Common myeloid progenitor, CD34-positive (primary cell): ENCODE results near the gene DUS1L.

ENCODE experiments used
- CTCF ChIA-PET: fragments of 350-600 bp; sonication (Branson Sonifier 250); formaldehyde crosslinking; loops from one replicate; lab custom pipeline; 2021; ENCODE audit warnings: antibody characterized with exemption; lab: Charles Lee
- POLR2A ChIA-PET: fragments of 350-600 bp; sonication (Branson Sonifier 250); formaldehyde crosslinking; loops from one replicate; lab custom pipeline; 2021; ENCODE audit warnings: antibody characterized with exemption; lab: Charles Lee
- DNase-seq, 3 donors: peaks; one replicate each; pipeline versions ENCODE4 v3.0.0 to v3.0.0-alpha.2; 2013
- H3K27ac ChIP-seq, 2 experiments: 1 replicate in 1 of 2; 2 replicates in 1 of 2; pipeline ENCODE4 v1.7.0; 2013; ENCODE audit warnings: inconsistent platforms in 2 of 2, low read length in 2 of 2, mild to moderate bottlenecking in 2 of 2, low read depth in 1 of 2, moderate library complexity in 1 of 2; ENCODE audit not compliant: severe bottlenecking in 2 of 2, insufficient read depth in 1 of 2, poor library complexity in 1 of 2
- H3K27me3 ChIP-seq, 5 experiments: replicated peaks in 2 of 5; 1 replicate in 3 of 5; 2 replicates in 2 of 5; pipeline versions ENCODE4 v1.6.1 to v1.7.0; 2013; ENCODE audit warnings: low read length in 4 of 5, mild to moderate bottlenecking in 2 of 5, moderate library complexity in 2 of 5, inconsistent platforms in 1 of 5; ENCODE audit not compliant: insufficient read depth in 5 of 5, control insufficient read depth in 4 of 5
- H3K36me3 ChIP-seq, 4 experiments: 1 replicate in 2 of 4; 2 replicates in 2 of 4; pipeline versions ENCODE4 v1.6.1 to v1.7.0; 2013; ENCODE audit warnings: low read length in 3 of 4, control low read depth in 1 of 4, mild to moderate bottlenecking in 1 of 4; ENCODE audit not compliant: control insufficient read depth in 4 of 4, insufficient read depth in 4 of 4
- H3K4me1 ChIP-seq, 4 experiments: 1 replicate in 3 of 4; 2 replicates in 1 of 4; pipeline versions ENCODE4 v1.6.1 to v1.7.1; 2013; ENCODE audit warnings: low read length in 3 of 4, mild to moderate bottlenecking in 3 of 4, control low read depth in 1 of 4, inconsistent platforms in 1 of 4, moderate library complexity in 1 of 4; ENCODE audit not compliant: control insufficient read depth in 4 of 4, insufficient read depth in 4 of 4; ENCODE audit errors: control extremely low read depth in 1 of 4
- H3K4me3 ChIP-seq, 7 experiments: 1 replicate in 4 of 7; 2 replicates in 3 of 7; pipeline versions ENCODE4 v1.5.1 to v1.7.0; 2013; ENCODE audit warnings: mild to moderate bottlenecking in 7 of 7, low read length in 6 of 7, moderate library complexity in 6 of 7, inconsistent platforms in 2 of 7, low read depth in 2 of 7, control low read depth in 1 of 7; ENCODE audit not compliant: insufficient read depth in 4 of 7, control insufficient read depth in 1 of 7; ENCODE audit errors: extremely low read depth in 1 of 7
- H3K9me3 ChIP-seq, 5 experiments: 1 replicate in 4 of 5; 2 replicates in 1 of 5; pipeline versions ENCODE4 v1.6.1 to v1.7.1; 2013; ENCODE audit warnings: low read length in 4 of 5, mild to moderate bottlenecking in 2 of 5, inconsistent platforms in 1 of 5, low read depth in 1 of 5, moderate library complexity in 1 of 5; ENCODE audit not compliant: control insufficient read depth in 4 of 5, insufficient read depth in 2 of 5; ENCODE audit errors: control extremely low read depth in 1 of 5
- WGBS: methylation state at CpG from one replicate; pipeline ENCODE4 v1.1.5; 2013; ENCODE audit not compliant: insufficient coverage; 5-methylcytosine and 5-hydroxymethylcytosine counted together

The DUS1L gene

GRCh38 chr17:82022981-82023446, 42.6 kb downstream of the DUS1L start, which contains the start of gene LRRC45:
Gene LRRC45 (plus strand): TSS chr17:82023305. CDS start chr17:82023644, 339 bp downstream.
- peaks cover 0 to 40% (median 29%) of the 10 kb centered on the region in 4 experiments for H3K4me1 ChIP-seq
- peak; percentile 99 to 100 (median 100) for DNase-seq
- peak within 1 kb of the TSS; percentile 64 to 85 (median 80) for H3K4me3 ChIP-seq

DNA sequence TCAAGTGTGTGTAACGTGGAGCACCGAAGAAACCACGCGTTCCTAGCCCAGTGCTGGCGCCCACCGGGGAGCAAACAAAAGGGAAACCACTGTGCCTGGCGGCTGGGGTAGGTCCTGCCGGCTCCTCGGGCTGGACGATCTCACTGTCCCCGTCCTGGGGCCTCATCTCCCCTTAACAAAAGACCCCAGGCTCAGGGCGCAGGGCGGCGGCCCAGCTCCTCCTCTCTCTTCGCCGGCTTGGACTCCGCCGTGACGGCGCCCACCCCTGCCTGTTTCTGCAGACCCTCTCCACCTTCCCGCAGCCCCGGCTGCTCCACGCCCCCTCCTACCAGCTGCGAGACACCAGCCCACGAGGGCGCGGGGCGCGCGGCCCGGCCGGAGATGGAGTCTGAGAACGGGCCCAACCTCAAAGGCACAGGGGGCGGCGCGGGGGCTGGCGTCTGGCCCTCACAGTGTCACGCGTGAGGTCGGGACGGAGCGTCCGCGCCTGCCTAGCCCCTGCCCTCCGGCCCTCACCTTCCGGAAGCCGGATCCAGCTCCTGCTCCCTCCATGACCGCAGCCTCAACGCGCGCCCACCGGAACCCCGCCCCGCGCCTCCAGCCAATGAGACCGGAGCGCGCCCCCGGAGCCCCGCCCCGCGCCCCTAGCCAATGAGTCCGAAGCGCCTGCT, 43.2 kb downstream of the DUS1L start, which contains the start of gene CENPX:
Gene CENPX, minus strand, starts transcription at position 569 of the 671 bp plus-strand sequence. Its CDS starts 17 bp downstream, at position 552.
- WGBS: under 1% methylated on average over 56 of the region's 64 CpGs

More at GRCh38 chr17:82022981-82023446, 42.6 kb downstream of the DUS1L start, which contains the start of gene LRRC45:
- Histone ChIP-seq H3K27ac (peak within 1 kb of the TSS in 1 of 2 experiments; percentile 76), H3K27me3 (no peaks in the 10 kb centered on the region), H3K36me3 (peaks cover 0 to 14% (median 6%) of the 10 kb centered on the region in 4 experiments), H3K9me3 (no peaks in the 10 kb centered on the region)
- 0% methylated on average over 42 of the region's 42 CpGs for WGBS
- CTCF ChIA-PET: interaction anchor here (1.3 to 6.8 kb wide), 6 partner anchors 14 to 95 kb away, joined by 3 to 117 read pairs (median 12); partner anchors contain the start of gene NOTUM
- POLR2A ChIA-PET: interaction anchor here (0.5 kb wide), 2 partner anchors 46 to 93 kb away, joined by 3 to 4 read pairs; no protein-coding TSS in a partner anchor

GRCh38 chr17:82021900-82022309, 43.7 kb downstream of the DUS1L start:
- H3K36me3 ChIP-seq: peaks cover 0 to 19% (median 7%) of the 10 kb centered on the region in 4 experiments
- peak overlapping the region in 1 of 2 experiments; percentile 76 for H3K27ac ChIP-seq
- H3K27me3 ChIP-seq: no peaks in the 10 kb centered on the region
- H3K4me1 ChIP-seq: peaks cover 0 to 37% (median 29%) of the 10 kb centered on the region in 4 experiments
- no peak for DNase-seq
- WGBS: 7% methylated on average over 9 of the region's 10 CpGs
- ChIA-PET CTCF (interaction anchor here (0.7 to 6.8 kb wide), 17 partner anchors 13 to 154 kb away, joined by 3 to 117 read pairs (median 6); partner anchors contain the start of genes ASPSCR1, MAFG and NOTUM), POLR2A (interaction anchor here (0.6 to 2.1 kb wide), 2 partner anchors 62 to 353 kb away, joined by 4 to 11 read pairs; no protein-coding TSS in a partner anchor)
- peak overlapping the region; percentile 64 to 85 (median 77) for H3K4me3 ChIP-seq
- no peaks in the 10 kb centered on the region for H3K9me3 ChIP-seq

More for the DNA sequence above, 43.2 kb downstream of the DUS1L start, which contains the start of gene CENPX:
- H3K27ac ChIP-seq: peak within 1 kb of the TSS in 1 of 2 experiments; percentile 76
- peak in 1 of 3 donors; percentile 37 for DNase-seq
- no peaks in the 10 kb centered on the region for H3K27me3 ChIP-seq
- H3K4me1 ChIP-seq: peaks cover 0 to 40% (median 29%) of the 10 kb centered on the region in 4 experiments
- ChIA-PET CTCF (interaction anchor here (1.3 to 6.8 kb wide), 9 partner anchors 14 to 94 kb away, joined by 3 to 117 read pairs (median 5); partner anchors contain the start of gene NOTUM), POLR2A (interaction anchor here (0.5 to 2.1 kb wide), 3 partner anchors 46 to 354 kb away, joined by 4 to 11 read pairs (median 4); no protein-coding TSS in a partner anchor)
- H3K9me3 ChIP-seq: no peaks in the 10 kb centered on the region
- peak within 1 kb of the TSS; percentile 64 to 85 (median 80) for H3K4me3 ChIP-seq
- peaks cover 0 to 19% (median 7%) of the 10 kb centered on the region in 4 experiments for H3K36me3 ChIP-seq

DNA sequence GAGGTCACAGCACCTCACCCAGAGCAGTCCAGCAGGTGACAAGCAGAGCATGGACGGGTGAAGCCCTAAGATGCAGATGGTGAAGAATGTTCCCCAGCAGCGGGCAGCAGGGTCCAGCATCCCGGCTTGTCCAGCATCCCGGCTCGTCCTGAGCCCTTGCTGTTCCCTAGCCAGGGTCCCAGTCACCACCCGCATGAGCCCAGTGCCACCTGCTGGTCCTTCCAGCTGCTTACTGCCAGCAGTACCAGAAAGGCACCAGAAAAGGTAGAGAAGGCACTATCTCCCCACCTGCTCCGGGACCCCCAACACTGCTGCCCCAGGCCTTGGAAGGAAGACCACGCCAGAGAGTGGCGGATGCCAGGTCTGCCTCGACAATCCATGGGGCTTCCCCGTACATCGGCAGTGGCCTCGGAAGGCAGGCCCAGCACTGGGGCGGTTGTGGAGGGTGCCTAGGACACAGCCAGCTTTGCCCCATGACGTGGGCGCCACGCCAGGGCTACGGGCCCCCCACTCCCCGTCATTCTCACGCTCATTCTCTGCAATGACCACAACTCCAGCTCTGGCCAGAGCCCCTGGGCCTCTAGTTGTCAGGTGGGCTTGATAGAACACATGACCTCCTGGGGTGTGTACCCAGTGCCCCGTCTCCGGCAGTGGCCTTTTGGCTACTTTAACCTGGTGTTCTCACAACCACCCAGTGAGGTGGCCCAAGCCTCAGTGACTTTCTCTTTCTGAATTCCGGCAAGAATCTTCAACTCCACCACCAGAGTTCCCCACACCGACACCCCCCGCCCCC, 44.3 kb downstream of the DUS1L start:
- ChIA-PET POLR2A (interaction anchor here (2.1 kb wide), 1 partner anchor 62 kb away, joined by 11 read pairs; no protein-coding TSS in a partner anchor), CTCF (interaction anchor here (0.5 to 6.8 kb wide), 22 partner anchors 13 to 154 kb away, joined by 3 to 117 read pairs (median 4); partner anchors contain the start of genes ASPSCR1, MAFG and NOTUM)
- WGBS: 43% methylated on average over 19 of the region's 25 CpGs
- Histone ChIP-seq H3K4me1 (peaks cover 0 to 33% (median 29%) of the 10 kb centered on the region in 4 experiments), H3K9me3 (no peaks in the 10 kb centered on the region), H3K36me3 (peaks cover 0 to 17% (median 7%) of the 10 kb centered on the region in 4 experiments), H3K27ac (peak overlapping the region in 1 of 2 experiments; percentile 76), H3K4me3 (peak overlapping the region in 6 of 7 experiments; percentile 8 to 85 (median 80)), H3K27me3 (no peaks in the 10 kb centered on the region)
- DNase-seq: peak; percentile 63 to 77 (median 70)

DNA sequence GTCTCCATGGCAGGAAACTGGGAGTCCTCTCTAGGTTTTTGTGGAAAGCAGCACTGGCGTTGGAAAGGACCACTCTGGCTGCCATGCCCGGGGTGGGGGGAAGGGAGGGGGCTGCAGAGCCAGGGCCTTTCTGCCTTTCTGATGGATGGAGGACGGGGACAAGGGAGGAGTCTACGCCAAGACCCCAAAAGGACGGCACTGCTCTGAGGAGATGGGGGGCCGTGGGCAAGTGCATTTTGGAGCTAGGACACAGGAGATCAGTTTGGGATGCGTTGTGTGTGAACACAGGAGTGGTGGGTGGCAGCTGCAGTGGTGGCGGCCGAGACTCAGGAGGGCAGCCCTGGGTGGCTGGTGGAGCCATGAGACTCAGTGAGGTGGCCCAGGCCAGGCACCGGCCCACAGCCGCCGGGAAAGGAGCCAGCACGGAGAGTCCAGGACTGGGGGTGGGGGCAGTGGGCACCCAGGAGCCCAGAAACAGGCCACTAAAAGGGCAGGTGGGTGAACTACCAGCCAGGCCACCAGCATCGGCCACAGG, 45.0 kb downstream of the DUS1L start:
- no peak overlapping the region for H3K27ac ChIP-seq
- ChIA-PET CTCF (interaction anchor here (0.9 to 6.8 kb wide), 25 partner anchors 12 to 153 kb away, joined by 3 to 117 read pairs (median 5); partner anchors contain the start of genes ASPSCR1, DCXR, MAFG and NOTUM), POLR2A (interaction anchor here (2.1 kb wide), 1 partner anchor 61 kb away, joined by 11 read pairs; no protein-coding TSS in a partner anchor)
- H3K27me3 ChIP-seq: no peaks in the 10 kb centered on the region
- DNase-seq: no peak
- peaks cover 0 to 30% (median 28%) of the 10 kb centered on the region in 4 experiments for H3K4me1 ChIP-seq
- no peaks in the 10 kb centered on the region for H3K9me3 ChIP-seq
- WGBS: 96% methylated on average over 12 of the region's 14 CpGs
- H3K36me3 ChIP-seq: peaks cover 0 to 17% (median 7%) of the 10 kb centered on the region in 4 experiments
- H3K4me3 ChIP-seq: no peak overlapping the region
